Fibroblast of lung (primary cell): ENCODE data around the gene THRA. TPM values are rescaled to one million over a fixed set of nuclear protein-coding genes. Genes with fewer than 3 reads are reported as not detected.

Experiments used
- DNase-seq, 2 donors: peaks; one replicate each; pipeline versions ENCODE4 v3.0.0 to v3.0.0-alpha.2; 2010; ENCODE audit warnings: low read depth in 2 of 2
- H2AFZ ChIP-seq: 2 replicates; pipeline ENCODE4 v1.5.1; 2012; ENCODE audit warnings: low read length, control low read depth, inconsistent platforms
- H3K27ac ChIP-seq: 2 replicates; pipeline ENCODE4 v1.5.1; 2011; ENCODE audit warnings: low read length, control low read depth; ENCODE audit not compliant: insufficient read depth
- H3K27me3 ChIP-seq: 2 replicates; pipeline ENCODE4 v1.5.1; 2011; ENCODE audit warnings: mild to moderate bottlenecking, low read length; ENCODE audit not compliant: control insufficient read depth, insufficient read depth
- H3K36me3 ChIP-seq: 2 replicates; pipeline ENCODE4 v1.5.1; 2011; ENCODE audit warnings: low read length; ENCODE audit not compliant: control insufficient read depth, insufficient read depth
- H3K4me1 ChIP-seq: 2 replicates; pipeline ENCODE4 v1.5.1; 2011; ENCODE audit warnings: low read length; ENCODE audit not compliant: control insufficient read depth, insufficient read depth; ENCODE audit errors: extremely low read depth
- H3K4me2 ChIP-seq: 2 replicates; pipeline ENCODE4 v1.5.1; 2011; ENCODE audit warnings: low read length, control low read depth; ENCODE audit not compliant: insufficient read depth; ENCODE audit errors: extremely low read depth
- H3K4me3 ChIP-seq, 4 experiments: fragments of 200-600 bp in 1 of 4; sonication (generic) in 1 of 4; replicated peaks in 1 of 4; 2 replicates each; pipeline ENCODE4 v1.5.1; 2011 to 2016; ENCODE audit warnings: low read length in 4 of 4, low read depth in 3 of 4, mild to moderate bottlenecking in 3 of 4, control low read depth in 2 of 4, inconsistent platforms in 1 of 4, mixed read lengths in 1 of 4; ENCODE audit not compliant: insufficient read depth in 1 of 4; ENCODE audit errors: control extremely low read depth in 1 of 4
- H3K79me2 ChIP-seq: 2 replicates; pipeline ENCODE4 v1.5.1; 2012; ENCODE audit warnings: mild to moderate bottlenecking, low read length, inconsistent platforms; ENCODE audit not compliant: control insufficient read depth, insufficient read depth
- H3K9ac ChIP-seq: 2 replicates; pipeline ENCODE4 v1.5.1; 2011; ENCODE audit warnings: mild to moderate bottlenecking, low read length, control low read depth; ENCODE audit not compliant: insufficient read depth
- H3K9me3 ChIP-seq: 2 replicates; pipeline ENCODE4 v1.5.1; 2012; ENCODE audit warnings: low read depth, low read length; ENCODE audit not compliant: control insufficient read depth, insufficient read depth
- H4K20me1 ChIP-seq: 2 replicates; pipeline ENCODE4 v1.5.1; 2011; ENCODE audit warnings: low read length; ENCODE audit not compliant: control insufficient read depth, insufficient read depth; ENCODE audit errors: extremely low read depth
- CTCF ChIP-seq, 2 donors: IDR thresholded peaks in 1 of 2; conservative IDR thresholded peaks in 1 of 2; 1 replicate in 1 of 2; 2 replicates in 1 of 2; pipeline ENCODE4 v1.5.1; 2011 to 2012; ENCODE audit warnings: low read length in 2 of 2, control low read depth in 1 of 2, inconsistent platforms in 1 of 2, low read depth in 1 of 2, mild to moderate bottlenecking in 1 of 2
- EZH2 ChIP-seq: IDR thresholded peaks from 2 replicates; pipeline ENCODE4 v1.5.1; 2012; ENCODE audit warnings: low read length, control low read depth, mild to moderate bottlenecking; ENCODE audit errors: missing control alignments
- polyA plus RNA-seq, 2 donors: library from polyadenylated mRNA; depleted of rRNA in 1 of 2; stranded (reverse) in 1 of 2; unstranded in 1 of 2; fragments of >200 nt; gene quantifications; 2 replicates each; pipeline ENCODE4 v1.2.1, GENCODE V29; 2011 to 2012; ENCODE audit warnings: missing spikeins in 1 of 2
- total RNA-seq: library from RNA; depleted of rRNA; stranded (reverse); fragments of >200 nt; gene quantifications from 2 replicates; pipeline ENCODE4 v1.2.1, GENCODE V29; 2014

THRA gene
- total and polyA plus RNA-seq, 2 donors (not counting 1 experiment from before 2014, with no cell fraction given) = 27.2 to 52.8 TPM

GRCh38 chr17:40019140-40019991 lies 43.4 kb upstream of the THRA start:
- Histone ChIP-seq H3K27me3 (no peaks in the 10 kb centered on the region), H3K4me1 (peaks cover 31% of the 10 kb centered on the region), H2AFZ (no peak overlapping the region), H3K36me3 (peaks cover 11% of the 10 kb centered on the region), H3K27ac (peak overlapping the region; percentile 85), H3K4me3 (no peak overlapping the region), H4K20me1 (no peaks in the 10 kb centered on the region), H3K4me2 (peak overlapping the region; percentile 51), H3K9ac (no peak overlapping the region), H3K9me3 (no peaks in the 10 kb centered on the region), H3K79me2 (no peaks in the 10 kb centered on the region)
- peak; percentile 74 to 86 for DNase-seq
- TF ChIP-seq CTCF (conservative IDR thresholded peaks at IDR 0.05 in 1 of 2, IDR thresholded peaks at IDR 0.05 in 1 of 2; ENCODE audit: low read depth in 1 of 2, low read length in 2 of 2) = peak in 1 of 2 donors; percentile 16
- no peak for TF ChIP-seq EZH2

GRCh38 chr17:40020146-40020545 lies 42.6 kb upstream of the THRA start:
- H3K4me1 ChIP-seq = peaks cover 30% of the 10 kb centered on the region
- H3K4me2 ChIP-seq = no peak overlapping the region
- H4K20me1 ChIP-seq = no peaks in the 10 kb centered on the region
- peaks cover 14% of the 10 kb centered on the region for H3K36me3 ChIP-seq
- no peak for TF ChIP-seq CTCF (conservative IDR thresholded peaks at IDR 0.05 in 1 of 2, IDR thresholded peaks at IDR 0.05 in 1 of 2; ENCODE audit: low read depth in 1 of 2, low read length in 2 of 2)
- TF ChIP-seq EZH2 = no peak
- no peak overlapping the region for H3K4me3 ChIP-seq
- no peaks in the 10 kb centered on the region for H3K27me3 ChIP-seq
- no peak overlapping the region for H2AFZ ChIP-seq
- no peak for DNase-seq
- H3K27ac ChIP-seq = peak overlapping the region; percentile 63
- H3K9ac ChIP-seq = no peak overlapping the region
- no peaks in the 10 kb centered on the region for H3K9me3 ChIP-seq
- no peaks in the 10 kb centered on the region for H3K79me2 ChIP-seq

- H3K9ac ChIP-seq = no peak overlapping the region
- H3K4me1 ChIP-seq = peaks cover 30% of the 10 kb centered on the region
- no peaks in the 10 kb centered on the region for H3K79me2 ChIP-seq
- H3K36me3 ChIP-seq = peaks cover 18% of the 10 kb centered on the region
- no peak overlapping the region for H3K4me3 ChIP-seq
- H3K9me3 ChIP-seq = no peaks in the 10 kb centered on the region
- peak overlapping the region; percentile 82 for H3K27ac ChIP-seq
- DNase-seq = peak; percentile 53 to 69
- no peaks in the 10 kb centered on the region for H3K27me3 ChIP-seq
- no peaks in the 10 kb centered on the region for H4K20me1 ChIP-seq
- no peak for TF ChIP-seq EZH2
- TF ChIP-seq CTCF (conservative IDR thresholded peaks at IDR 0.05 in 1 of 2, IDR thresholded peaks at IDR 0.05 in 1 of 2; ENCODE audit: low read depth in 1 of 2, low read length in 2 of 2) = no peak
- H2AFZ ChIP-seq = no peak overlapping the region
- H3K4me2 ChIP-seq = peak overlapping the region; percentile 58
Measured at GRCh38 chr17:40021451-40021971, 41.3 kb upstream of the THRA start.
